A549 (cell line): ENCODE measurements around the gene RD3L. TPM values are rescaled to one million over a fixed set of nuclear protein-coding genes. Genes with fewer than 3 reads are reported as not detected.

ENCODE experiments used
- ATAC-seq, 2 experiments: fragments of 200-7000 bp in 1 of 2; fragments of >200 bp in 1 of 2; cut with Nextera tagmentation in 1 of 2; cut with Tn5 transposase in 1 of 2; 3 replicates each; pipeline versions ENCODE4 v1.8.0 to v1.9.1; 2018 to 2020; ENCODE audit warnings: mild to moderate bottlenecking in 1 of 2, moderate library complexity in 1 of 2
- CTCF ChIA-PET: fragments of 300-600 bp; sonication (Branson Sonifier 250); formaldehyde crosslinking; extraction: SDS; loops from one replicate; lab custom pipeline; 2021; ENCODE audit warnings: antibody characterized with exemption, inconsistent platforms; lab: Yijun Ruan, JAX
- POLR2A ChIA-PET: fragments of 350-600 bp; formaldehyde crosslinking; extraction: SDS; loops from one replicate; lab custom pipeline; 2021; ENCODE audit warnings: antibody characterized with exemption, inconsistent platforms; lab: Yijun Ruan, JAX
- DNase-seq, 2 experiments: peaks; one replicate each; pipeline versions ENCODE4 v3.0.0 to v3.0.0-alpha.2; 2011 to 2016; ENCODE audit warnings: low read depth in 1 of 2, low spot score in 1 of 2
- FAIRE-seq: peaks from 2 replicates; lab custom pipeline; 2011; peaks lifted over from hg19 to GRCh38; lab: Jason Lieb, UNC
- H3K27ac ChIP-seq, 2 experiments: fragments of >200 bp; sonication (Bioruptor Twin); formaldehyde crosslinking; 3 replicates each; pipeline ENCODE4 v1.5.1; 2016 to 2017
- H3K4me1 ChIP-seq: fragments of >200 bp; sonication (Bioruptor Twin); formaldehyde crosslinking; 3 replicates; pipeline ENCODE4 v1.6.1; 2016
- H3K4me2 ChIP-seq: fragments of >200 bp; sonication (Bioruptor Twin); formaldehyde crosslinking; 3 replicates; pipeline ENCODE4 v1.6.1; 2016
- H3K4me3 ChIP-seq: fragments of >200 bp; sonication (Bioruptor Twin); formaldehyde crosslinking; 3 replicates; pipeline ENCODE4 v1.5.1; 2016
- H3K9me3 ChIP-seq: fragments of >200 bp; sonication (Bioruptor Twin); formaldehyde crosslinking; 3 replicates; pipeline ENCODE4 v1.6.1; 2016
- BCL3 ChIP-seq: fragments of >200 bp; sonication (Bioruptor Twin); formaldehyde crosslinking; IDR thresholded peaks from 3 replicates; pipeline ENCODE4 v1.6.1; 2016
- CBX2 ChIP-seq: fragments of 200-600 bp; sonication (generic); IDR thresholded peaks from 2 replicates; pipeline ENCODE4 v1.6.1; 2016; ENCODE audit warnings: low read depth, mild to moderate bottlenecking, borderline replicate concordance
- CHD2 ChIP-seq: fragments of 150-350 bp; IDR thresholded peaks from 2 replicates; pipeline ENCODE4 v1.6.1; 2014; ENCODE audit warnings: low read length; ENCODE audit not compliant: partially characterized antibody
- EHMT2 ChIP-seq: fragments of 200-600 bp; sonication (generic); IDR thresholded peaks from 2 replicates; pipeline ENCODE4 v1.6.1; 2016; ENCODE audit warnings: antibody characterized with exemption, low read depth, mild to moderate bottlenecking, moderate library complexity
- ELK1 ChIP-seq: fragments of 150-350 bp; IDR thresholded peaks from 2 replicates; pipeline ENCODE4 v1.6.1; 2014; ENCODE audit warnings: low read depth, mild to moderate bottlenecking, low read length
- EP300 ChIP-seq, 2 experiments: fragments of >200 bp; sonication (Bioruptor Twin); formaldehyde crosslinking; IDR thresholded peaks; 2 replicates in 1 of 2; 3 replicates in 1 of 2; pipeline ENCODE4 v1.6.1; 2016 to 2017
- ESRRA ChIP-seq: fragments of 150-350 bp; IDR thresholded peaks from 2 replicates; pipeline ENCODE4 v1.6.1; 2014; ENCODE audit warnings: mild to moderate bottlenecking, low read length, borderline replicate concordance
- FOXS1 ChIP-seq: fragments of 250-450 bp; sonication (Bioruptor Pico); IDR thresholded peaks from 2 replicates; pipeline ENCODE4 v1.5.0; 2020; ENCODE audit warnings: mild to moderate bottlenecking, moderate library complexity
- HES2 ChIP-seq: fragments of >200 bp; sonication (Bioruptor Twin); formaldehyde crosslinking; IDR thresholded peaks from 2 replicates; pipeline ENCODE4 v1.6.1; 2016
- NPAS2 ChIP-seq: fragments of 250-450 bp; sonication (Bioruptor Pico); IDR thresholded peaks from 2 replicates; pipeline ENCODE4 v1.8.0; 2022; ENCODE audit warnings: mild to moderate bottlenecking, moderate library complexity, borderline replicate concordance
- NR3C1 ChIP-seq: fragments of >200 bp; sonication (Bioruptor Twin); formaldehyde crosslinking; IDR thresholded peaks from 3 replicates; pipeline ENCODE4 v1.6.1; 2017
- RAD21 ChIP-seq, 2 experiments: fragments of >200 bp in 1 of 2; sonication (Bioruptor Twin) in 1 of 2; formaldehyde crosslinking in 1 of 2; IDR thresholded peaks in 1 of 2; conservative IDR thresholded peaks in 1 of 2; 2 replicates in 1 of 2; 3 replicates in 1 of 2; pipeline ENCODE4 v1.6.1; 2012 to 2018; ENCODE audit warnings: inconsistent platforms in 1 of 2
- RCOR1 ChIP-seq: fragments of 150-350 bp; IDR thresholded peaks from 2 replicates; pipeline ENCODE4 v1.6.1; 2014; ENCODE audit warnings: antibody characterized with exemption, low read length, low read depth
- REST ChIP-seq: fragments of 200-600 bp; sonication (generic); IDR thresholded peaks from 2 replicates; pipeline ENCODE4 v1.6.1; 2016; ENCODE audit warnings: antibody characterized with exemption, mild to moderate bottlenecking, moderate library complexity
- RNF2 ChIP-seq: fragments of 200-600 bp; sonication (generic); IDR thresholded peaks from 2 replicates; pipeline ENCODE4 v1.6.1; 2016; ENCODE audit warnings: low read depth, mild to moderate bottlenecking, antibody characterized with exemption, moderate library complexity, borderline replicate concordance
- TFCP2L1 ChIP-seq: fragments of 250-450 bp; sonication (Bioruptor Pico); IDR thresholded peaks from 2 replicates; pipeline ENCODE4 v1.5.0; 2021; ENCODE audit warnings: mild to moderate bottlenecking
- ZC3H11A ChIP-seq: fragments of 450-650 bp; IDR thresholded peaks from 2 replicates; pipeline ENCODE4 v1.6.1; 2014; ENCODE audit warnings: antibody characterized with exemption, mild to moderate bottlenecking
- WGBS: methylation state at CpG from one replicate; pipeline ENCODE4 v1.1.6; 2017; ENCODE audit errors: missing lambda C conversion rate; 5-methylcytosine and 5-hydroxymethylcytosine counted together
- polyA plus RNA-seq, 4 experiments: library from polyadenylated mRNA; depleted of rRNA in 3 of 4; stranded (reverse); fragments of >200 nt; fragmentation: RNase III in 1 of 4; extraction: RNeasy Plus Mini Kit Qiagen cat#74134 plus additional on column Dnase treatment in 1 of 4; gene quantifications; 2 replicates in 3 of 4; 3 replicates in 1 of 4; pipeline ENCODE4 v1.2.3, GENCODE V29; 2011 to 2017

The RD3L gene
- polyA plus RNA-seq, 2 of the 4 experiments (the other 2 are of a cell fraction) = not detected

DNA sequence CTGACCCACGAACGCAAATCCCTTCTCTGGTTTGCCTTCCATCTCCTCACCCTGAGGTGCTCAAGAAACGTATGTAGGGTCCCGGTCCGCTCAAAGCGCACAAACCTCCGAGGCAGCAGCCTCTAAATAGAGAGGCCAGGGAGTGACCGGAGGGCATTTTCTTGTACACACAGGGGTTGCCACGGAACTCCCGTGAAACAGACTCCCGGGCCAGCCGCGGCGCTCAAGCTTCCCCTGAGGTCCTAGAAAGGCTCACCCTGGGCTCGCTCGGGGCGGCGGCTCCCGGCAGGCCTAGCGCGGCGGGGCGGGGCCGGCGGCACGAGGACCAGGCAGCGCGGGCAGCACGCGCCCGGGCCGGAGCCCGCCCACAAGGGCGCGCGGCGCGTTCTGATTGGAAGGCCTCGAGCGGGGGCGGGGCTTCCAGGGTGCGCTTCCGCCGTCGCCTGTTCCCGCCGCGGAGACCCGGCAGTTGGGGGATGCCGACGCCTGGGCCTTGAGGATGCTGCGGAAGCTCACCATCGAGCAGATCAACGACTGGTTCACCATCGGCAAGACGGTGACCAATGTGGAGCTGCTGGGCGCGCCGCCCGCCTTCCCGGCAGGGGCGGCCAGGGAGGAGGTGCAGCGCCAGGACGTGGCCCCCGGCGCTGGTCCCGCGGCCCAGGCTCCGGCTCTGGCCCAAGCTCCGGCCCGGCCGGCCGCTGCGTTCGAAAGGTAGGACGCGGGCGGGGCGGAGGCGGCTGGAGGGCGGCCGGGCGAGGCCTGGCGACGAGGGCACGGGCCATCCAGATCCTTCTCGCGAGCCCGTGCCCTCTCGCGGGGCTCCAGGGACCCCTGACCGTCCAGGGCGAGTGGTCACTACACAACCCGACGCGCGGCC, 14.1 kb downstream of the RD3L start, which contains the start of gene TDRD9 (continued):
- TF ChIP-seq BCL3 (no peak), NPAS2 (CRISPR knock-in tag) (no peak), EP300 (IDR thresholded peaks at IDR 0.05) (no peak)
- TF ChIP-seq, all 56 proteins: peak for 0

DNA sequence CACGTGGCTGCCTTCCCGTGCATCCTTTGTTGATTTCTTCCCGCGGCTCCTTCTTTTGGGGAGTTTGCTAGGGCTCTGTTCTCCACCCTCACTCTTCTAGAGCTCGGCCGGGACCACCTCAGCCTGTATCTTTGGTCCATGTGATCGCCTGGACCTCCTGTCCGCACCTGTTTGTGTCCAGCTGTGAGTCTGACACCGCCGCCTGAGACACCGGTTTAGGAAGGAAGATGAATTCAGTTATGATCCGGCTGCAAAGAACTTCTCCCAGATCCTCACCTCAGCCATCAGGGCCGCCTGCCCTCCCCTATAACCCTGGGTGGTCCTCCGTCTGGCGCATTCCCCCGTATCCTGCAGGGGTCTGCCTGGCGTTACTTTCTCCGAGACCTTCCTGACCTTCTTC, 14.8 kb downstream of the RD3L start:
- POLR2A ChIA-PET = no interaction called here
- Histone ChIP-seq H3K4me2 (no peak overlapping the region), H3K4me1 (no peaks in the 10 kb centered on the region), H3K4me3 (no peak overlapping the region)
- 60% methylated on average over 18 of the region's 18 CpGs for WGBS
- no peak for FAIRE-seq
- no peak for TF ChIP-seq RAD21 (conservative IDR thresholded peaks at IDR 0.05 in 1 of 2, IDR thresholded peaks at IDR 0.05 in 1 of 2)
- no peak for TF ChIP-seq EHMT2
- no peak for TF ChIP-seq NR3C1
- TF ChIP-seq CHD2 = no peak
- TF ChIP-seq FOXS1 (CRISPR knock-in tag) = no peak
- TF ChIP-seq RCOR1 = no peak
- no peak for TF ChIP-seq ESRRA
- no peak for TF ChIP-seq RNF2
- TF ChIP-seq CBX2 = no peak
- TF ChIP-seq HES2 = no peak
- TF ChIP-seq TFCP2L1 (CRISPR knock-in tag) = no peak
- no peak for TF ChIP-seq ELK1
- TF ChIP-seq EP300 (IDR thresholded peaks at IDR 0.05) = no peak
- TF ChIP-seq REST = no peak
- no peak for TF ChIP-seq ZC3H11A
- TF ChIP-seq, all 56 proteins: peak for 0
- ATAC-seq = no peak; a peak in 1 of 6 replicates
- no peak overlapping the region for H3K27ac ChIP-seq
- H3K9me3 ChIP-seq = no peaks in the 10 kb centered on the region
- no peak for DNase-seq
- CTCF ChIA-PET = interaction anchor here (1.2 to 8.5 kb wide), 4 partner anchors 18 to 119 kb away, joined by 3 to 69 read pairs (median 4); no protein-coding TSS in a partner anchor
